Heart left ventricle (tissue), 16 donors: ENCODE measurements around the gene POC1A. TPM values are rescaled to one million over a fixed set of nuclear protein-coding genes. Genes with fewer than 3 reads are reported as not detected.
"Not testable (repeated sequence)": the region's sequence is repeated elsewhere in the genome, so short reads cannot be mapped to it uniquely, and the experiment has no call there.

Experiments
- ATAC-seq, 4 donors: fragments of 200-7000 bp; cut with Tn5 transposase; one replicate each; pipeline ENCODE4 v1.9.1; 2020 to 2022; ENCODE audit warnings: moderate library complexity in 4 of 4, mild to moderate bottlenecking in 3 of 4, moderate number of reproducible peaks in 1 of 4
- DNase-seq, 5 donors: peaks; one replicate each; pipeline ENCODE4 v3.0.0-alpha.2; 2020
- H3K27ac ChIP-seq, 12 donors: fragments of 200-600 bp; sonication (generic) in 4 of 12; one replicate each; pipeline versions ENCODE4 v1.5.0 to v1.8.0; 2016 to 2022; ENCODE audit warnings: mild to moderate bottlenecking in 2 of 12
- H3K27me3 ChIP-seq, 9 donors: fragments of 200-600 bp; sonication (generic) in 2 of 9; one replicate each; pipeline versions ENCODE4 v1.5.1 to v1.8.0; 2016 to 2022; ENCODE audit warnings: mild to moderate bottlenecking in 3 of 9
- H3K36me3 ChIP-seq, 9 donors: fragments of 200-600 bp; sonication (generic) in 2 of 9; one replicate each; pipeline versions ENCODE4 v1.5.0 to v1.8.0; 2018 to 2022; ENCODE audit warnings: mild to moderate bottlenecking in 2 of 9
- H3K4me1 ChIP-seq, 12 donors: fragments of 200-600 bp; sonication (generic) in 4 of 12; one replicate each; pipeline versions ENCODE4 v1.5.0 to v1.8.0; 2016 to 2022; ENCODE audit warnings: mild to moderate bottlenecking in 3 of 12
- H3K4me3 ChIP-seq, 12 donors: fragments of 200-600 bp; sonication (generic) in 4 of 12; one replicate each; pipeline versions ENCODE4 v1.5.0 to v1.8.0; 2017 to 2022; ENCODE audit warnings: mild to moderate bottlenecking in 9 of 12, moderate library complexity in 4 of 12
- H3K9me3 ChIP-seq, 12 donors: fragments of 200-600 bp; sonication (generic) in 4 of 12; one replicate each; pipeline versions ENCODE4 v1.5.0 to v1.8.0; 2016 to 2022; ENCODE audit warnings: mild to moderate bottlenecking in 1 of 12
- CTCF ChIP-seq, 12 donors: fragments of 200-600 bp; sonication (generic) in 4 of 12; IDR thresholded peaks; one replicate each; pipeline versions ENCODE4 v1.5.0 to v1.8.0; 2018 to 2022; ENCODE audit warnings: antibody characterized with exemption in 12 of 12, mild to moderate bottlenecking in 5 of 12
- POLR2A ChIP-seq, 2 donors: fragments of 450-650 bp; IDR thresholded peaks; one replicate each; pipeline ENCODE4 v1.6.1; 2017; ENCODE audit warnings: antibody characterized with exemption in 2 of 2, mild to moderate bottlenecking in 2 of 2, moderate library complexity in 2 of 2
- WGBS, 4 donors: extraction: QIAGEN DNeasy Blood & Tissue Kit in 2 of 4; methylation state at CpG; one replicate each; pipeline versions ENCODE4 v1.1.5 to v1.1.7; 2013 to 2018; 5-methylcytosine and 5-hydroxymethylcytosine counted together
- intact Hi-C, 10 donors: fragments of 100-400 bp; cut with DNase I; formaldehyde crosslinking; loops; one replicate each; pipeline versions ENCODE4 v1.11.1 to v1.14.2; 2022
- polyA plus RNA-seq, 2 donors: library from polyadenylated mRNA; stranded (reverse); fragments of 200-250 nt; gene quantifications; one replicate each; pipeline ENCODE4 v1.2.3, GENCODE V29; 2013
- total RNA-seq, 9 donors: library from RNA; depleted of rRNA in 2 of 9; stranded (reverse); fragments of >200 nt in 2 of 9; fragmentation: NEBNext Ultra II Directional in 3 of 9; extraction: Animal tissue kit (Norgen Biotek cat#: 25700) in 3 of 9; gene quantifications; one replicate each; pipeline versions ENCODE4 v1.1.0 to v1.2.4, GENCODE V29; 2016 to 2023
- donor health status: ischemic (EF 13 %, LVEDD 7.1; RV severe dilation, severe dysfunction).
- donor health status: healthy with polysubstance abuse.
- donor health status: DM: no; HTN: yes; CAD: no.
- donor health status: DM: no; HTN: no; CAD: no.
- donor health status: ischemic (EF 25% LVEDD 6.9; RV normal size, moderate dysfunction).
- donor health status: ischemic (EF 25% LVEDD 5.7; RV mildly dilated, moderate dysfunction).
- donor health status: healthy.
- donor health status: DM: yes; HTN: yes; CAD: no.
- donor health status: ischemic (EF 35%, LVEDD 5.7; RV mildly dilated, moderate dysfunction).
- donor health status: nonischemic (EF 11% LVEDD 7.7; RV severe dilation, severe dysfunction).
- donor health status: DM: yes; HTN: yes; CAD: no.
- donor health status: PGD.
- donor health status: ischemic (EF 29% LVEDD 5.4; RV normal size, mild dysfunction).
- donor health status: nonischemic (EF 23%, LVEDD 6.1; RV moderate dilation, normal function).

The POC1A gene
- total and polyA plus RNA-seq, 11 donors: 0.50 to 5.2 (median 1.4) TPM

GRCh38 chr3:52182196-52182595 is 28.0 kb upstream of the POC1A start:
- Histone ChIP-seq H3K4me3 (no peak overlapping the region), H3K27me3 (no peaks in the 10 kb centered on the region), H3K4me1 (peaks cover 3 to 38% (median 21%) of the 10 kb centered on the region in 12 donors), H3K9me3 (no peaks in the 10 kb centered on the region), H3K27ac (peak overlapping the region in 6 of 12 donors; percentile 22 to 80 (median 72)), H3K36me3 (no peaks in the 10 kb centered on the region)
- ATAC-seq: peak; percentile 41 to 55 (median 48)
- intact Hi-C loops: loop anchor here in 1 of 10 donors (1.0 kb wide), 1 partner anchor 37 kb away; no protein-coding TSS in a partner anchor
- no peak for DNase-seq
- 56 to 79% (median 63%) methylated on average over 2 to 5 of the region's 5 CpGs for WGBS, 4 donors
- TF ChIP-seq CTCF (IDR thresholded peaks at IDR 0.05) (no peak), POLR2A (IDR thresholded peaks at IDR 0.05) (no peak)

- no peaks in the 10 kb centered on the region for H3K9me3 ChIP-seq
- peaks cover 3 to 38% (median 21%) of the 10 kb centered on the region in 12 donors for H3K4me1 ChIP-seq
- H3K4me3 ChIP-seq: no peak overlapping the region
- TF ChIP-seq POLR2A (IDR thresholded peaks at IDR 0.05) (no peak), CTCF (IDR thresholded peaks at IDR 0.05) (no peak)
- no peaks in the 10 kb centered on the region for H3K36me3 ChIP-seq
- 44 to 79% (median 69%) methylated on average over 2 to 4 of the region's 4 CpGs for WGBS, 4 donors
- DNase-seq (no peak), ATAC-seq (no peak)
- H3K27me3 ChIP-seq: no peaks in the 10 kb centered on the region
- intact Hi-C loops: no loop called here
- H3K27ac ChIP-seq: peak overlapping the region in 4 of 12 donors; percentile 9 to 73 (median 28)
Observed at GRCh38 chr3:52181543-52181942, 27.3 kb upstream of the POC1A start.

GRCh38 chr3:52178537-52178936 is 24.3 kb upstream of the POC1A start:
- ATAC-seq: no peak
- Histone ChIP-seq H3K27ac (no peak overlapping the region), H3K4me3 (no peak overlapping the region), H3K4me1 (peaks cover 3 to 23% (median 16%) of the 10 kb centered on the region in 12 donors), H3K27me3 (no peaks in the 10 kb centered on the region), H3K9me3 (no peaks in the 10 kb centered on the region), H3K36me3 (no peaks in the 10 kb centered on the region)
- intact Hi-C loops: no loop called here
- 89 to 97% (median 93%) methylated on average over 1 of the region's 1 CpG for WGBS, 4 donors
- TF ChIP-seq CTCF (IDR thresholded peaks at IDR 0.05) (no peak), POLR2A (IDR thresholded peaks at IDR 0.05) (no peak)
- no peak for DNase-seq

GRCh38 chr3:52178126-52178525 is 23.9 kb upstream of the POC1A start:
- peaks cover 3 to 20% (median 14%) of the 10 kb centered on the region in 12 donors for H3K4me1 ChIP-seq
- H3K27ac ChIP-seq, H3K9me3 ChIP-seq, H3K27me3 ChIP-seq, ATAC-seq, intact Hi-C loops, DNase-seq, H3K36me3 ChIP-seq, H3K4me3 ChIP-seq: not testable (repeated sequence)
- WGBS, 4 donors: 89 to 96% (median 92%) methylated on average over 4 of the region's 4 CpGs

- H3K27me3 ChIP-seq: no peaks in the 10 kb centered on the region
- H3K27ac ChIP-seq: no peak overlapping the region
- ATAC-seq (no peak), DNase-seq (no peak)
- H3K4me1 ChIP-seq: peaks cover 1 to 15% (median 12%) of the 10 kb centered on the region in 12 donors
- intact Hi-C loops: no loop called here
- WGBS, 4 donors: 86 to 95% (median 92%) methylated on average over 5 of the region's 5 CpGs
- H3K9me3 ChIP-seq: no peaks in the 10 kb centered on the region
- H3K36me3 ChIP-seq: no peaks in the 10 kb centered on the region
- TF ChIP-seq CTCF (IDR thresholded peaks at IDR 0.05) (no peak), POLR2A (IDR thresholded peaks at IDR 0.05) (no peak)
- no peak overlapping the region for H3K4me3 ChIP-seq
Observed at GRCh38 chr3:52177701-52178042, 23.4 kb upstream of the POC1A start.
